Measurements from ENCODE around the gene ZMIZ2. TPM values are rescaled to one million over a fixed set of nuclear protein-coding genes. Genes with fewer than 3 reads are reported as not detected.

ZMIZ2 gene
- total RNA-seq, 2 donors from 2014 or later, result 27.1 to 42.8 TPM

DNA sequence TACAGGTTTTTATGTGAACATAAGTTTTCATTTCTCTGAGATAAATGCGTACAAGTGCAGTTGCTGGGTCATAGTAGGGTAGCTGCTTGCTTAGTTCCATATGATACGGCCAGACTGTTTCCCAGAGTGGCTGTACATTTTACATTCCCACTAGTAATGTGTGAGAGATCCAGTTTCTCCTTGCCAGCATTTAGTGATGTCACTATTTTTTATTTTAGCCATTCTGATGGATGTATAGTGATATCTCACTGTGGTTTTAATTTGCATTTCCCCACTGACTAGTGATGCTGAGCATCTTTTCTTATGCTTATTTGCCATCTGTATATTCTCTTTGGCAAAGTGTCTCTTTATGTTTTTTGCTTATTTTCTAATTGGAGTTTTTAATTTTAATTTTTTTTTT, 4.2 kb downstream of the ZMIZ2 start:
- TF ChIP-seq POLR2A (IDR thresholded peaks at IDR 0.05) (no peak), POLR2AphosphoS5 (IDR thresholded peaks at IDR 0.05) (no peak)
- TF ChIP-seq, protein P1, sequence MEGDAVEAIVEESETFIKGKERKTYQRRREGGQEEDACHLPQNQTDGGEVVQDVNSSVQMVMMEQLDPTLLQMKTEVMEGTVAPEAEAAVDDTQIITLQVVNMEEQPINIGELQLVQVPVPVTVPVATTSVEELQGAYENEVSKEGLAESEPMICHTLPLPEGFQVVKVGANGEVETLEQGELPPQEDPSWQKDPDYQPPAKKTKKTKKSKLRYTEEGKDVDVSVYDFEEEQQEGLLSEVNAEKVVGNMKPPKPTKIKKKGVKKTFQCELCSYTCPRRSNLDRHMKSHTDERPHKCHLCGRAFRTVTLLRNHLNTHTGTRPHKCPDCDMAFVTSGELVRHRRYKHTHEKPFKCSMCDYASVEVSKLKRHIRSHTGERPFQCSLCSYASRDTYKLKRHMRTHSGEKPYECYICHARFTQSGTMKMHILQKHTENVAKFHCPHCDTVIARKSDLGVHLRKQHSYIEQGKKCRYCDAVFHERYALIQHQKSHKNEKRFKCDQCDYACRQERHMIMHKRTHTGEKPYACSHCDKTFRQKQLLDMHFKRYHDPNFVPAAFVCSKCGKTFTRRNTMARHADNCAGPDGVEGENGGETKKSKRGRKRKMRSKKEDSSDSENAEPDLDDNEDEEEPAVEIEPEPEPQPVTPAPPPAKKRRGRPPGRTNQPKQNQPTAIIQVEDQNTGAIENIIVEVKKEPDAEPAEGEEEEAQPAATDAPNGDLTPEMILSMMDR (IDR thresholded peaks at IDR 0.05), result no peak
- no peaks in the 10 kb centered on the region for H3K27me3 ChIP-seq (replicated peaks; ENCODE audit: insufficient read depth)
- H3K4me3 ChIP-seq, result no peak overlapping the region
- no peaks in the 10 kb centered on the region for H3K9me3 ChIP-seq
- 93% methylated on average over 2 of the region's 2 CpGs for WGBS
- peaks cover 12% of the 10 kb centered on the region for H3K4me1 ChIP-seq (replicated peaks)
- no peak overlapping the region for H3K27ac ChIP-seq
- intact Hi-C loops (cut with DNase I), result no loop called here
- no peak for DNase-seq (ENCODE audit: low spot score)
- no peaks in the 10 kb centered on the region for H3K36me3 ChIP-seq

DNA sequence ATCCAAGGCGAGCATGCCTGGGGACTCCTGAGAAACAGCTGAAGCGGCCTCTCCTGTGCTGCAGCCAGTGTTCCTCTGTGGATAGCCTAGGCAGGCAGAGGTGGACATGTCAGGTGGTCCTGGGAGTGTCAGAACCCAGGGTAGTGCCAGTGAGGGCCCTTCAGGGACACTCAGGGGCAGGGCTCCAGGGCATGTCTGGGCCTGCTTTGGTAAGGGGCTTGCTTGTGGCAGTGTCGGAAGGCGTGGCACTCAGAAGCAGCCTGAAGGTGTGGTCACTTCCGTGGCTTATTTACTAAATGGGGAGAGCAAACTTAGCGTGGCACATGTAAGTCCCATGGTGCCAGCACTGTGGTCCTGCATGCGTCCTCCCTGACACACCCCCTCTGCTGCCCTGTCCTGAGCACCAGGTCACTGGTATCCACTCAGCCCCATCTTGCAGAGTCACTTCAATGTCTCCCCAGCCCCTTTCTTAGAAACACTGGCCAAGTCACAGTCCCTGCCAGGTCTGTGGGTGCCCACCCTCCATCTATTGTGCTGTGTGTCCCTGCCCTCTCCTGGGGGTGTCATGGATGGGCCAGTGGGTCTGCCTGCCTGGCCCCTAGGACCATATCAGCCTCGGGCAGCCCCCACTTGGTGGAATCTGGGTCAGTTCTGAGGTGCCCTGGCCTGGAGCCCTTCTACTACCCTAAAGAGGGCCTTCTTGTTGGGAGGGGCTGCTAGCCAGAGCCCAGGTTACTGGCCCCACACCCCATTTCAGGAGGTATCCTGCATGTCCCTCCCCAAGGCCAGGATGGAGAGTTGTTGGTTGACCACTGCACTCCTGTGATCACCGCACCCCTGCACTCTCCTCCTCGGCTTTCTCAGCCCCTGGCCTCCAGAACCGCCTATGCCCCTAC, 6.4 kb downstream of the ZMIZ2 start:
- intact Hi-C loops (cut with DNase I), result no loop called here
- no peaks in the 10 kb centered on the region for H3K9me3 ChIP-seq
- peaks cover 9% of the 10 kb centered on the region for H3K4me1 ChIP-seq (replicated peaks)
- H3K36me3 ChIP-seq, result no peaks in the 10 kb centered on the region
- WGBS, result 78% methylated on average over 10 of the region's 11 CpGs
- TF ChIP-seq, protein P1 (IDR thresholded peaks at IDR 0.05), result no peak
- TF ChIP-seq POLR2A (IDR thresholded peaks at IDR 0.05) (no peak), POLR2AphosphoS5 (IDR thresholded peaks at IDR 0.05) (no peak)
- no peaks in the 10 kb centered on the region for H3K27me3 ChIP-seq (replicated peaks; ENCODE audit: insufficient read depth)
- H3K27ac ChIP-seq, result peak overlapping the region in 1 of 2 donors; percentile 2
- H3K4me3 ChIP-seq, result no peak overlapping the region
- DNase-seq (ENCODE audit: low spot score), result no peak

DNA sequence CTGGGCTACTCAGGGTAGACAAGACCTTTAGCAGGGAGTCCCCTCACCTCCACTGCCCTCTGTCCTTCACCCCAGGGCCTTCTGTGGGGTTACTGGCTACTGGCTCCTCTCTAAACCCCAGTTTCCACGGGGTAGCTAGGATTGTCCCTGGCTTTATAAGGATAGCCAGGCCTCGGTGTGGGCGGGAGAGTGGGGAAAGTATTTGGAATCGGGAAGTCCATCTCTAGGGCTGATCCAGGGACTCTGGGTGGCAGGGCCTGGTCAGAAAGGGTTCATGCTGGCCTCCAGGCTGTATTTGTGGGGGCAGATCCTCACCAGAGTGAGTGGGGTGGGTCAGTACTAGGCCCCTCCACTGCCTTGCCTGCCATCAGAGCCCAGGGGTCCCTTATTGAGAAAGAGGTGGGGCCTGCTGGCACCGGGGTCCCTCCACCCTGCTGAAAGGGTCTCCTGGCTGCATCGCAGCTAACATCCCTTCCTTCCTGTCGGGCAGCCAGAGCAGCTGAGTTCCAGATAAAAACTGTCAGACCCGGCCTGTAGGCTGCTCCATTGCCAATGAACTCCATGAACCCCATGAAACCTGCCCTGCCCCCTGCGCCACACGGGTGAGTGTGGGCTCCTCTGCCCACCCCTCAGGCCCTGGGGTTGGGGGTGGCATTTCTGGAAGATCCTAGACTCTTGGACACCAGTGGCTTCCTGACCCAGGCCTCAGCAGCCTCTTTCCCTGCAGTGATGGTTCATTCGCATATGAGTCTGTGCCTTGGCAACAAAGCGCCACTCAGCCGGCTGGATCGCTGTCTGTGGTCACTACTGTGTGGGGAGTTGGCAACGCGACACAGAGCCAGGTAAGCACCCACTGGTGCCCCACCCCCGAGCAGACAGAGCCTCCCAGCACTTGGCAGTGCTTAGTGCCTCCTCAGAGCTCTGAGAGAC, 7.3 kb downstream of the ZMIZ2 start:
- no peak for DNase-seq (ENCODE audit: low spot score)
- Histone ChIP-seq H3K36me3 (no peaks in the 10 kb centered on the region), H3K4me3 (no peak overlapping the region), H3K9me3 (no peaks in the 10 kb centered on the region), H3K4me1 (replicated peaks) (peaks cover 9% of the 10 kb centered on the region), H3K27me3 (replicated peaks; ENCODE audit: insufficient read depth) (no peaks in the 10 kb centered on the region), H3K27ac (peak overlapping the region; percentile 2 to 9)
- TF ChIP-seq POLR2A (IDR thresholded peaks at IDR 0.05) (no peak), POLR2AphosphoS5 (IDR thresholded peaks at IDR 0.05) (no peak)
- TF ChIP-seq, protein P1 (IDR thresholded peaks at IDR 0.05), result no peak
- WGBS, result 55% methylated on average over 14 of the region's 17 CpGs
- intact Hi-C loops (cut with DNase I), result no loop called here

DNA sequence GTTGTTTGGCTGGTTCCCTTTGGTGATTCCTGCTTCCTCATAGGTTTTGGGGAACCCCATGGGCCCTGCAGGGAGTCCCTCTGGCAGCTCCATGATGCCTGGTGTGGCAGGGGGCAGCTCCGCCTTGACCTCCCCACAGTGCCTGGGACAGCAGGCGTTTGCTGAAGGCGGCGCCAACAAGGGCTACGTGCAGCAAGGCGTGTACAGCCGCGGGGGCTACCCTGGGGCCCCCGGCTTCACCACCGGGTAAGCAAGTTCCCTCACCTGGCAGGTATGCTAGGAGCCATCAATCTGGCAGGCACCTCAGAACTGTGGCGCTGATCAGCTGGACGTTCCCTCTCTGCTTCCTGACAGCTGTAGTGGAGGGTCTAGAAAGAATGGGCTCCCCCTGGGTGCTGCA, 8.3 kb downstream of the ZMIZ2 start:
- H3K36me3 ChIP-seq, result no peaks in the 10 kb centered on the region
- no peak for DNase-seq (ENCODE audit: low spot score)
- TF ChIP-seq POLR2AphosphoS5 (IDR thresholded peaks at IDR 0.05), result no peak
- TF ChIP-seq, protein P1 (IDR thresholded peaks at IDR 0.05), result no peak
- no peak for TF ChIP-seq POLR2A (IDR thresholded peaks at IDR 0.05)
- H3K4me3 ChIP-seq, result no peak overlapping the region
- 54% methylated on average over 12 of the region's 12 CpGs for WGBS
- no peak overlapping the region for H3K27ac ChIP-seq
- H3K9me3 ChIP-seq, result no peaks in the 10 kb centered on the region
- no peaks in the 10 kb centered on the region for H3K27me3 ChIP-seq (replicated peaks; ENCODE audit: insufficient read depth)
- H3K4me1 ChIP-seq (replicated peaks), result peaks cover 9% of the 10 kb centered on the region
- intact Hi-C loops (cut with DNase I), result no loop called here

Data from prostate gland (tissue), 2 donors.